Mesothelial cell of epicardium (in vitro differentiated cells): ENCODE results near the gene PPM1N. TPM values are rescaled to one million over a fixed set of nuclear protein-coding genes. Genes with fewer than 3 reads are reported as not detected.
A peak's percentile ranks its signal among the peaks of the same experiment; 100 is the strongest.

Experiments used
- DNase-seq, 2 experiments: peaks; one replicate each; pipeline ENCODE4 v3.0.0; 2021; ENCODE audit warnings: low spot score in 2 of 2; ENCODE audit not compliant: unreplicated experiment in 2 of 2
- H3K27ac Mint-ChIP-seq: 2 replicates; pipeline ENCODE4 v1.8.0; 2021; ENCODE audit warnings: mixed read lengths
- H3K27me3 Mint-ChIP-seq: 2 replicates; pipeline ENCODE4 v1.8.0; 2021; ENCODE audit warnings: low read depth, mixed read lengths
- H3K36me3 Mint-ChIP-seq: 2 replicates; pipeline ENCODE4 v1.8.0; 2021; ENCODE audit warnings: mixed read lengths
- H3K4me1 Mint-ChIP-seq: 2 replicates; pipeline ENCODE4 v1.8.0; 2021; ENCODE audit warnings: mixed read lengths
- H3K4me3 Mint-ChIP-seq: 2 replicates; pipeline ENCODE4 v1.8.0; 2021; ENCODE audit warnings: mild to moderate bottlenecking, moderate library complexity, mixed read lengths
- H3K9me3 Mint-ChIP-seq: 2 replicates; pipeline ENCODE4 v1.8.0; 2021; ENCODE audit warnings: mixed read lengths
- CTCF ChIP-seq: fragments of 200-600 bp; sonication (generic); IDR thresholded peaks from one replicate; pipeline ENCODE4 v1.5.0; 2021; ENCODE audit warnings: antibody characterized with exemption; ENCODE audit not compliant: unreplicated experiment
- total RNA-seq: library from RNA; stranded (reverse); gene quantifications from 3 replicates; pipeline ENCODE4 v1.2.1, GENCODE V29; 2021

The PPM1N gene
- total RNA-seq, 1 donor from 2014 or later: 0.60 TPM

- Mint-ChIP-seq H3K27ac (no peak overlapping the region), H3K36me3 (peaks cover 15% of the 10 kb centered on the region)
- TF ChIP-seq CTCF: no peak
These were observed 26.4 kb downstream of the PPM1N start for GRCh38 chr19:45524575-45525129.

DNA sequence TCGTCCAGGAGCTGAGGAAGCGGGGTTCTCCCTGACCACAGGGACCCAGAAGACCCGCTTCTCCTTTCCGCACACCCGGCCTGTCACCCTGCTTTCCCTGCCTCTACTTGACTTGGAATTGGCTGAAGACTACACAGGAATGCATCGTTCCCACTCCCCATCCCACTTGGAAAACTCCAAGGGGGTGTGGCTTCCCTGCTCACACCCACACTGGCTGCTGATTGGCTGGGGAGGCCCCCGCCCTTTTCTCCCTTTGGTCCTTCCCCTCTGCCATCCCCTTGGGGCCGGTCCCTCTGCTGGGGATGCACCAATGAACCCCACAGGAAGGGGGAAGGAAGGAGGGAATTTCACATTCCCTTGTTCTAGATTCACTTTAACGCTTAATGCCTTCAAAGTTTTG lies 27.9 kb downstream of the PPM1N start:
- Mint-ChIP-seq H3K36me3 (peaks cover 11% of the 10 kb centered on the region), H3K27me3 (peaks cover 23% of the 10 kb centered on the region), H3K27ac (no peak overlapping the region), H3K9me3 (peaks cover 1% of the 10 kb centered on the region), H3K4me1 (peaks cover 14% of the 10 kb centered on the region), H3K4me3 (no peak overlapping the region)
- no peak for TF ChIP-seq CTCF
- DNase-seq: no peak

More at GRCh38 chr19:45524575-45525129, 26.4 kb downstream of the PPM1N start:
- peaks cover 14% of the 10 kb centered on the region for H3K4me1 Mint-ChIP-seq
- H3K9me3 Mint-ChIP-seq: no peaks in the 10 kb centered on the region
- peaks cover 18% of the 10 kb centered on the region for H3K27me3 Mint-ChIP-seq
- no peak overlapping the region for H3K4me3 Mint-ChIP-seq
- DNase-seq: no peak

DNA sequence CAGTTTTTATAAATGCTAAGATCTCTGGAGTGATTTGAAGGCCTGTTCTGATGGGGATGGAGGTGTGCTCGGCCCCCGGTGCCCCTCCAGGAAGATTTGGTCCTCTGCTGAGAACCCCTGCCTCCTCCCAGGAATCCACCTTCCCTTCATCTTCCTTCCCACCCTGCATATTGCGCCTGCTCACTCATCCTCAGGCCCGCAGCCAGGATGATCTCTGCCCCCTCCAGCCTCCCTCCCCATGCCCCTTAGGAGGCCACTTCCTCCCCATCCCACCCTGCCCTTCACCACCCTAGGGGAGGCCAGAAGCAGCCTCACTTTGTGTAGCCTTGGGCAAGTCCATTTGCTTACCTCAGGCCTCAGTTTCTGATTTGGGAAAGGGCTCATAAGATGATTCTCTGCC lies 28.7 kb downstream of the PPM1N start:
- Mint-ChIP-seq H3K4me3 (no peak overlapping the region), H3K27me3 (peaks cover 23% of the 10 kb centered on the region), H3K4me1 (peaks cover 14% of the 10 kb centered on the region), H3K36me3 (peaks cover 16% of the 10 kb centered on the region), H3K9me3 (peaks cover 9% of the 10 kb centered on the region), H3K27ac (no peak overlapping the region)
- no peak for TF ChIP-seq CTCF
- DNase-seq: no peak

- Mint-ChIP-seq H3K27me3 (peaks cover 23% of the 10 kb centered on the region), H3K4me3 (peak overlapping the region; percentile 73), H3K36me3 (peaks cover 20% of the 10 kb centered on the region), H3K27ac (no peak overlapping the region), H3K4me1 (peaks cover 14% of the 10 kb centered on the region), H3K9me3 (peaks cover 9% of the 10 kb centered on the region)
- DNase-seq: no peak
- TF ChIP-seq CTCF: no peak
These were observed 29.5 kb downstream of the PPM1N start for GRCh38 chr19:45527731-45528130.

DNA sequence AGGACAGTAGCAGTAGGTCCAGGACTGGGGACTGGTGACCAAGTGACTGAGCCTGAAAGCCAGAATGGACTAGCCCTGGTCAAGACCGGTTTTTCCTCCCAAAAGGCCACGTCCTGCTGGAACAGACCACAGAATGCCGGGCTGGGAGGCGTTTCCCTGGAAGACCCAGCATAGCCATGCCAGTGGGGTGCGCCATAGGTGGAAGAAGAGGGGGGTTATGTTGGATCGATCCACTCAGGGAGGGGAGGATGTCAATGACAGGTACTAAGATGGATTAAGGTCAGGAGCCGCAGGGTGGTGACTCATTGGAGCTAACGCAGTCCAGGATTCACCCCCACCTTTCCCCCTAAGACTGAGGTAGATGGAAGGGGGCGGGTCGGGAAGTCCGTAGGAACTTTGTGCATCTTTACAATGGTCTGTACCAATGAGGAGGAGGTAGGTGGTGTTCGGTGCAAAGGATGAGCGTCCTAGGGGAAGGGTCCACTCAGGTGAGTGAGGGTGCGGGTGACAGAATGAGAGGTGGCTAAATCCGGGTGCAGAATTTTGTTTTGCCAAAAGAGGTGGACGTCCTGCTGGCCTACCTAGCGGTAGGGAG lies 30.0 kb downstream of the PPM1N start:
- peaks cover 14% of the 10 kb centered on the region for H3K4me1 Mint-ChIP-seq
- no peak for TF ChIP-seq CTCF
- H3K9me3 Mint-ChIP-seq: peaks cover 9% of the 10 kb centered on the region
- peaks cover 23% of the 10 kb centered on the region for H3K27me3 Mint-ChIP-seq
- H3K4me3 Mint-ChIP-seq: peak overlapping the region; percentile 73
- DNase-seq: no peak
- H3K27ac Mint-ChIP-seq: no peak overlapping the region
- H3K36me3 Mint-ChIP-seq: peaks cover 20% of the 10 kb centered on the region
